Activated T-helper 9 cell treated with anti-CD3 and anti-CD28 coated beads, Interleukin-2, amount 50 U/mL, for 16 hours (primary cell): Measurements from ENCODE around the gene NLGN4X.

ENCODE experiments used
- DNase-seq: peaks from one replicate; pipeline ENCODE4 v3.0.0-alpha.2; 2020; ENCODE audit warnings: low read depth

Gene NLGN4X

GRCh38 chrX:6228720-6229119, at the start of gene NLGN4X:
Gene NLGN4X (minus strand): TSS chrX:6228867. CDS start chrX:6151466, 77,401 bp downstream.
- no peak for DNase-seq

GRCh38 chrX:6266041-6266440, 37.4 kb upstream of the NLGN4X start:
- no peak for DNase-seq

DNA sequence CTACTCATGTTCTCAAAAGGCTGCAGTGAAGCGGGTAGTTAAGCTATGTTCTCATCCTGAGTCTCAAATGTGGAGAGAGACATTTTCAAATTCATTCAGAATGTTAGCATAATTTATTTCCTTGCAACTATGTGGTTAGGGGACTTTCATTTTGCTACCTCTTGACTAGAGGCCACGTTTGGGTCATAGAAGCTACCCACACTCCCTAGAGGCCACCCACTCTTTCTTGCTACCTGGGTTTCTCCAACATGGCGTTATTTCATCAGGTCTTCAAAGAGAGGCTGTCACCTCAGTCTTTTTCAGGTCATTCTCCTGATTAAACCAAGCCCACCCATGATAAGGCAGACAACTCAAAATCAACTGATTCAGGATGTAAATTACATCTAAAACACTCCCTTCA, 34.3 kb upstream of the NLGN4X start:
- no peak for DNase-seq

DNA sequence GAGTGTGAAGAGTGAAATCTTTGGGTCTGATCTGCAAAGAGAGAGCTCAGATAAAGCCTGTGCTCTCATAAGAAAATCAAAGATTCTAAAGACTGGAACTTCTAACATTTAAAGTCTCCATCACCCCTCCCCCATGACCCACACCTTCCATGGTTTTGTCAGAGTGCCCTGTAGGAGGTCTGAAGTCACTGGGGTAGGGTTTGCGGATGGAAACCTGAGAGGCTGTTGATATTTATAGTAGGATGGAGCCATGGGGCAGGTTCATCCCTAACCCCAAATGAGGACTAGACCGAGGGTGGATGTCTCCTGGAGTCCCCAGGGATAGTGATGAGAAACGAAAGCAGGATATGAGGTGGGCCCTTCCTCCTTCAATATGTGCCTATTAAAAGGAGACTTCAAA, 28.4 kb upstream of the NLGN4X start:
- no peak for DNase-seq

DNA sequence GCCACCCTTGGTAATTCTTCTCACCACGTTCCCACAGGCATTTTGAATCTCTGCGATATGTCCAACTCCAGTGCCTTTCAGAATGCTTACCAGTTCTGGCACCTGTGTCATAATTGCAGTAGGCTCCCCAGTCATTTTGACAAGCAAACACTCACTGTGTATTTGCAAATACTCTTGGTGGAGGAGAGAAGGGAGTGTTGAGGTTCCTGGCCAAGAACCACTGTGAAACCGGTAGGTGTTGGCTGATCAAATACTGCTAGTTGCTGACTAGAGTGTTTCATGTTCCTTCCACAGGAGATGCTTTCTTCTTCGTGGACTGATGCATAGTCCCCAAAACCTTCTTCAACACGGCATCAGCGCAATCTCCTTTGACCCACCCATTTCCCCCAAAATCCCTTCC, 16.0 kb upstream of the NLGN4X start:
- no peak for DNase-seq

DNA sequence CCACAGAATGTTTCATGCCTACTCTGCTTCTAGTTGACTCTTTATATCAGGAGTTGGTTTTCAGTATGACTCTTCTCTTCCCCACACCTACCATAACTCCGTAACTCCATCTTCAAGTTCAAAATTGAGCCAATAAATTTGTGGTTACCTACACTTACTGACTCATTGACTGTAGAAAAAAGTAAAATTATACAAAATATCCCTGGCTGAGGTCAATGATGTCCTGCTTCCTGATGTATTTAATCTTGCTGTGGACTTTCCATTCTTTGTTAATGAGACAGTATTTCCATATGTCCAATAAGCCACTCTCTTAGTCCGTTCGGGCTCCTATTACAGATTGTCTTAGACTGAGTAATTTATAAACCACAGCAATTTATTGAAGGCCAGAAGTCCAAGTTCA, 9.9 kb upstream of the NLGN4X start:
- DNase-seq: no peak

DNA sequence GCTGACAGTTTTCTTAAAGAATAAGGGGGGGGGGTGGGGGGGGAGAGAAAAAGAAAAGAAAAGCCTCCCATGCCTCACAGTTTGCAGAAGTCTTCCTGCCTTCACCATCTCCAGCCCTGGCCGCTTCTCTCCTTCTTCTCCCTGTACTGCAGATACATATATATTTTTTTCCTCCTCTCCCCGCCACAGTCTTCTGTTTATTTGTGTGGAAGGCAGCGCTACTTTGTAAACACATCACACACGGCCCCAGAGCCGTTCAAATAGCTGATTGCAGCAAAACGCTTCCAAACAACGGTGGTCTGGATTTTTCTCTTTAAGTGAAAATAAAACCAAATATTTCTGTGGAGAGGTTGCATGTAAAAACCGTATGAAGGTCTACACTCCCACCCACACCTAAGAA, 732 bp downstream of the NLGN4X start:
- DNase-seq: no peak

DNA sequence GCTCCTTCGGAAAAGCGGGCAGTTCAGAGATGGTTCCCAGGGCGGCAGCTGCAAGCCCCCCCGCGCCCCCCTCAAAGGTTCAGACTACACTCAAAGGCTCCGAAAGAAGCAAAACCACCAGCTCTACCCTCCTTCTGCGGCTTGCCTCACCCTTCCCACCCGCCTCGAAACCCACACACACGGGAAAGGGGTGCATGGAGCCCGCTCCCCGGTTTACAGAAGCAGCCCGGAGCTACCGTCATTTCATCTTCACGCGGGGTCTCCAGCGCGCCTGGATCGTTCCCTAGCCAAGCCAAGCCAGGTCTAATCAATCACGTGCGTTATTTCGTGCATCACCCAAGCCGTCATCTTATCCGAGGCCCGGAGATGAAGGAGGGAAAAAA, 1.2 kb downstream of the NLGN4X start:
- no peak for DNase-seq

DNA sequence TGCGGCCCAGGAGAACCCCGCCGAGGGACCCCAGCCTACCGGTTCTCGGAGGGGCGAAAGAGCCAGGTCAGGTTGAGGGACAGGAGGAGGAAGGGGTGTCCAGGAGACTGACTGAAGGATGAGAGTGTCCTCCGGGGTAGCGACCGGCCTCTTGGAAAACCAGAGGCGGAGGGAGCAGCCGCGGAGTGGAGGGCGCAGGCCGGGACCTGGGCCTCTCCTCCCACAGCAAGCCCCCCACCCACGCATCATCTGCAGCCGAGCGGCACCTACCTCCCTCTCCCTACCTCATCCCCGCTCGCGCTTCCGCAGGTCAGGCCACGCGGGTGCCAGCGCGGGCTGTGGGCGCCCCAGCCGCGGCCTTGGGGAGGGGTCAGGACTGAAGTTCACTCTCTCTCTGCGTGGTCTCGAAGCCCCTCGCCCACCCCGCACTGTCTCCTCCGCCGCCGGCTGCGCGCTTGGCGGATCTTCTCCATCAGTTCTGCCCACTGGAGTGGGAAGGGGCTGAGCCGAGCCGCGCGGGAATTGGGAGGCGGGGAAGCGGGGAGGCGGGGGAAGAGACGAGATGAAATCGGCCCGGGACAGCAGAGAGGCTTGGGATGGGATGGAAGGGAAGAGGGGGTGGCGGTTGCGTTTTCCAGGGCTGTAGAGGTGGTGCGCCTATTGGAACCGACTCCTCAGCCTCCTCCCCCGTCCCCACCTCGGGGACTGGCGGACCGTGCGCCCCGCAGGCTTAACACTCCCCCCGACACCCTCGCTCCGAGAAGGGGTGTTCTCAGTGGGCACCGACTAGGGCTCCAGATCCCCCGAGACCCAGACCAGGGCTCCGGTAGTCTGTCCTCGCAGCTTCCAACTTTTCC, 1.8 kb downstream of the NLGN4X start:
- no peak for DNase-seq

GRCh38 chrX:6225911-6226595, 2.6 kb downstream of the NLGN4X start:
- no peak for DNase-seq

GRCh38 chrX:6225288-6225910, 3.3 kb downstream of the NLGN4X start:
- DNase-seq: no peak

DNA sequence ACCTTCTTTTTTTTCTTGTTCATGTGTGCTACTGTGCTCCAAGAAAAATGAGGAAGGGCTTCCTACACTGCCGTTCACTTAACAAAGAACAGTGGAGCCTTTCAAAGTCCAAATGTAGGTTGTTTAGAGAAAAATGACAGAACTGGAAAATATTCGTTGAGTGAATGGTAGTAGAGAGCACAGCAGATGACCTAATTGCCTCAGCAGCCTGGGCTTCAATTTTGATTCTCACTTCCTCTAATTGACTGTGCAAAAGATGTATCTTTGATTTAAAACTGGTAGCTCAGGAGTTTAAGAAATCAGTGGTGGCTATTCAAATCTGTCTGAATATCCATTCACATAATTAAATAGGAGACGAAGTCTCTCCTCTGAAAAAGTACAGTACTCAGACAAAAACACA, 5.2 kb downstream of the NLGN4X start:
- DNase-seq: no peak

DNA sequence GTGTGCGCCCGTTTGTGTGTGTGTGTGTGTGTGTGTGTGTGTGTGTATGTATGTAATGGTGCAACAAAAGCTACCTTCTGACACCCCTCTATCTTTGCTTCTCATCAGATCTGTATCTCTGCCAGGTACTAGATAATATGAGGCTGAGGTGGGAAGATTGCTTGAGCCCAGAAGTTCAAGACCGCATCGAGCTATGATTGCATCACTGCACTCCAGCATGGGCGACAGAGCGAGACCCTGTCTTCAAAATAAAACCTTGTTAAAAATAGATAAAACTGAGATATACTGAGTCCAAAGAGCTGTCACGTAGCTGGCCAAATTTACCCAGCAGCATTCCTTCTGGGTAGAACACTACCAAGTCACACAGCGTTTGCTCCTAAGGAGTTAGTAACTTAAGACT, 18.4 kb downstream of the NLGN4X start:
- no peak for DNase-seq

DNA sequence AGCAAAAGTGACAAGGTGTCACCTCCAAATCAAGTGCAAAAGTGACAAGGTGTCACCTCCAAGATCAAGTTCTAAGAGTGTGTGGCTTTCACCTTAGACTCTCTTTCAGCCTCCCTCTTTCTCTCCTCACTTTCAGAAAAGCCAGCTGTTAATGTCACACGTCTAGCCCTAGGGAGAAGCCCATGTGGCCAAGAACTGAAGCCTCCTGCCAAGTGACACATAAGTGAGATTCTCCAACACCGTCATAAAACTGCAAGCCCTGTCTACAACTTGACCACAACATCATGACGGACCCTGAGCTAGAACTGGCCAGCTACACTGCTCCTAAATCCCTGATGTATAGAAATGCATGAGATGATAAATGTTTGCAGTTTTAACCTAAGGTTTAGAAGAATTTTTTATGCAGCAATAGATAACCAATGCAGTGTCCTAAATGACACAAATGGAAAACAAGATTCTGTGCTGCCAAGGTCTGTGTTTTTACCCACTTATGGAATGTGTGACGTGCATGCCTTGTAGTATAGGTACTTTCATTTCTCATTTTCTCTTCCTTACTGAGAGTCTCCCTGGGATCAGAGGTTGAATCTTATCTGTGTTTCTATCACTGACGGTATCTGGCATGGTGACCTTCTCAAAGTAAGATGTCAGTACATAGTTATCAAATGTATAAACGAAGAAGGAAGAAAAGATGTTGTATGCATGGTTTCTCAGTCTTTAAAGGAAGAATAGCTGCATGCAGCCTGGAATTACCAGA, 25.0 kb downstream of the NLGN4X start:
- no peak for DNase-seq

DNA sequence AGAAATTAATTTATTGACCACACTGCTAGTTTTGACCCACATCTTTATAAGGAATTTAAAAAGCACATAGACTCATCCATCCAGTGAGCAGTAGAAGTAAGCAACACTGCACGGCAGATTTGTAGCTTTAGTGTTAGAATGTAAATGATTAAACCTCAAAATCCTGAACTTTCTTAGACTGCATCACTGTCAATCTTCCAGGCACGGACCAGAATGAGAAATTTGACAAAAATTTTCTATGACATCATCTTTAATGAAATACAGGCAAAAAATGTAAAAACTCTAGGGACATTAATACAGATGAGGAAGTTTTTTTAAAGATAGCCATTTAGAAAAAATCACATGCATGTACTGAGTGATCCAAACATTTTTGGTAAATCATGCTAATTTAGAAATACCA, 29.2 kb downstream of the NLGN4X start:
- no peak for DNase-seq

DNA sequence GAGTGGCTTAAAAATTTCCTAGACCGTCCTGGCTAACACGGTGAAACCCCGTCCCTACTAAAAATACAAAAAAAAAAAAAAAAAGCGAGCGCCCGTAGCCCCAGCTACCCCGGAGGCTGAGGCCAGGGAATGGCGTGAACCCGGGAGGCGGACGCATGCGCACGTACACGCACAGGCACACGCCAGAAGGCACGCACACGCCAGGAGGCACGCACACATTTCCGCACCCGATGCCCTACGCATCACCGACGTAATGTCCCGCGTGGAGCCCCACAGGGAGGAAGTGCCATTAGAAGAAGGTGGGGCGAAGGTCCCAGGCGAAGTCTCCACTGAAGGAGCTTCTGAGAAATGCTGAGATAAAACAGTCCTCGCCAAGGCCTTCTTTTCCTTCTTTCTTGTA, 41.4 kb downstream of the NLGN4X start:
- no peak for DNase-seq

GRCh38 chrX:6184900-6185515, 43.7 kb downstream of the NLGN4X start:
- DNase-seq: no peak

GRCh38 chrX:6175914-6176313, 52.8 kb downstream of the NLGN4X start:
- no peak for DNase-seq

DNA sequence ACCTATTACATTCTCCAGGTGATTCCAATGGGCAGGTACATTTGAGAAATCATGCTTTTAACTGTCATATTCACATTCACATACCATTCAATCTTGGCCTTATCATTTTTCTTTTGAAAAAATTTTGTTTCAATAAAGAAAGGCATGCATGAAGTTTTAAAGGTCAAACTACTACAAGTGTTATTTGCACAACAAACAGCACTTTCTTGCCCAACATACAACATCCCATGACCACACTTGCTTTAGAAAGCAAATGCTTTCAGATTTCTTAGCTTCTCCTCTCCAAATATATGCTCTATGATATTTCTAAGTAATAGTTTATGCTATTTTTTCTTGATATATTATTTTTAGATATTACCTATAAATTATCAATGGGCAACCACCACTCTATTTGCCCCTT, 58.2 kb downstream of the NLGN4X start:
- DNase-seq: no peak

DNA sequence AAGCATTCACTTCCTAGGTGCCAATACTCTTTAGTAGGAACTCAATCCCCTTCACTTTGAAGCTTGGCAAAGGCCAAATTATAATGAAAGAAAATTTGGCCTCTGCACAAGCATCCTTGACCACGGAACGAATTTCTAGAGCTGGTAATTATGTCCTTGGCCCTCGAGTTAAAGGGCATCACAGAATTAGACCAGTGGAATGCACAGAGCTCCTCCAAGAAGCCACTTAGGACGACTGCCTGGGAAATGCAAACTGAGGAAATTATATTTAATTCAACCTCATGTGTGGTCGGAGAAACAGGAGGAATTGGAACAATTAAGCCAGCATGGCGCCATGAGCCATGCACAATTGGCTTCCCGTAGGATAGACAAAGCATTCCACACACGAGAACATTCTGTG, 59.3 kb downstream of the NLGN4X start:
- DNase-seq: no peak

- DNase-seq: no peak
Observed at GRCh38 chrX:6163721-6164120, 64.9 kb downstream of the NLGN4X start.

GRCh38 chrX:6159468-6159867, 69.2 kb downstream of the NLGN4X start:
- DNase-seq: no peak
